ENCODE measurements around the gene COL15A1.

DNA sequence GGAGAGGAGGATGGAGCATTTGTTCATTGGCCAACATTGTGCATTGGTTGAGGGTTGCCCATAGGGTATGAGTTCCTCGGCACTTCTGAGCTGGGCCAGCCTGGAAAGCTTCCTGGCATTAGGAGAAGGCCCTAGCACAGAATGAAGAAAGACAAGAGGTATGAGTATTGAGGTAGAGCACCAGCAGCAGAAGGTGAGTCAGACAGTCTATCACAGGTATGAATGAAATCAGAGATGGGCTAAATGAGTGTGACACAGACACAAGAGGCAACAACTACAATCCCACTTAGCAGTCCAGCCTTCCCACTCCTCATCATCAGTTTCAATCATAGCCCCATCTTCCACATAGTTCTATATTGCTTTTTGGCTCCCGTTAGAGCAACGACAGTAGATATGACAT lies 135.8 kb downstream of the COL15A1 start:
- TF ChIP-seq POLR2A (IDR thresholded peaks at IDR 0.05; ENCODE audit: extremely low read depth, insufficient read length): no peak
- TF ChIP-seq, protein P1, sequence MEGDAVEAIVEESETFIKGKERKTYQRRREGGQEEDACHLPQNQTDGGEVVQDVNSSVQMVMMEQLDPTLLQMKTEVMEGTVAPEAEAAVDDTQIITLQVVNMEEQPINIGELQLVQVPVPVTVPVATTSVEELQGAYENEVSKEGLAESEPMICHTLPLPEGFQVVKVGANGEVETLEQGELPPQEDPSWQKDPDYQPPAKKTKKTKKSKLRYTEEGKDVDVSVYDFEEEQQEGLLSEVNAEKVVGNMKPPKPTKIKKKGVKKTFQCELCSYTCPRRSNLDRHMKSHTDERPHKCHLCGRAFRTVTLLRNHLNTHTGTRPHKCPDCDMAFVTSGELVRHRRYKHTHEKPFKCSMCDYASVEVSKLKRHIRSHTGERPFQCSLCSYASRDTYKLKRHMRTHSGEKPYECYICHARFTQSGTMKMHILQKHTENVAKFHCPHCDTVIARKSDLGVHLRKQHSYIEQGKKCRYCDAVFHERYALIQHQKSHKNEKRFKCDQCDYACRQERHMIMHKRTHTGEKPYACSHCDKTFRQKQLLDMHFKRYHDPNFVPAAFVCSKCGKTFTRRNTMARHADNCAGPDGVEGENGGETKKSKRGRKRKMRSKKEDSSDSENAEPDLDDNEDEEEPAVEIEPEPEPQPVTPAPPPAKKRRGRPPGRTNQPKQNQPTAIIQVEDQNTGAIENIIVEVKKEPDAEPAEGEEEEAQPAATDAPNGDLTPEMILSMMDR (IDR thresholded peaks at IDR 0.05; ENCODE audit: low read depth, low read length): no peak
